CD14-positive monocyte (primary cell): ENCODE measurements around the gene DGKA. TPM values are rescaled to one million over a fixed set of nuclear protein-coding genes. Genes with fewer than 3 reads are reported as not detected.

Experiments
- DNase-seq, 3 donors: peaks; one replicate each; pipeline ENCODE4 v3.0.0-alpha.2; 2011 to 2022
- H2AFZ ChIP-seq: 2 replicates; pipeline ENCODE4 v1.6.0; 2012; ENCODE audit warnings: mild to moderate bottlenecking, low read depth, low read length, inconsistent platforms; ENCODE audit not compliant: insufficient read depth, poor library complexity, severe bottlenecking
- H3K27ac ChIP-seq, 2 donors: 1 replicate in 1 of 2; 2 replicates in 1 of 2; pipeline ENCODE4 v1.5.1; 2012 to 2013; ENCODE audit warnings: low read length in 2 of 2, control low read depth in 1 of 2, inconsistent platforms in 1 of 2, low read depth in 1 of 2, mild to moderate bottlenecking in 1 of 2
- H3K27me3 ChIP-seq, 2 donors: one replicate each; pipeline versions ENCODE4 v1.6.0 to v1.6.1; 2011 to 2013; ENCODE audit warnings: low read length in 2 of 2; ENCODE audit not compliant: control insufficient read depth in 2 of 2, insufficient read depth in 2 of 2
- H3K36me3 ChIP-seq, 2 donors: replicated peaks in 1 of 2; 1 replicate in 1 of 2; 2 replicates in 1 of 2; pipeline versions ENCODE4 v1.5.1 to v1.6.1; 2012 to 2013; ENCODE audit warnings: low read length in 2 of 2, control low read depth in 1 of 2, inconsistent platforms in 1 of 2, mild to moderate bottlenecking in 1 of 2; ENCODE audit not compliant: insufficient read depth in 2 of 2, control insufficient read depth in 1 of 2
- H3K4me1 ChIP-seq, 2 donors: 1 replicate in 1 of 2; 2 replicates in 1 of 2; pipeline versions ENCODE4 v1.5.1 to v1.6.1; 2012 to 2013; ENCODE audit warnings: low read length in 2 of 2, control low read depth in 1 of 2, inconsistent platforms in 1 of 2, mild to moderate bottlenecking in 1 of 2, moderate library complexity in 1 of 2; ENCODE audit not compliant: insufficient read depth in 2 of 2, control insufficient read depth in 1 of 2
- H3K4me2 ChIP-seq: replicated peaks from 2 replicates; pipeline ENCODE3; 2012; ENCODE audit warnings: low read length, moderate library complexity, mild to moderate bottlenecking; ENCODE audit not compliant: poor library complexity, severe bottlenecking; ENCODE audit errors: extremely low read depth
- H3K4me3 ChIP-seq, 3 experiments: fragments of 200-600 bp in 1 of 3; sonication (generic) in 1 of 3; replicated peaks in 1 of 3; 1 replicate in 2 of 3; 2 replicates in 1 of 3; pipeline ENCODE4 v1.5.1; 2011 to 2013; ENCODE audit warnings: low read length in 3 of 3, mild to moderate bottlenecking in 3 of 3, control low read depth in 2 of 3, low read depth in 2 of 3, inconsistent platforms in 1 of 3, moderate library complexity in 1 of 3
- H3K79me2 ChIP-seq: 2 replicates; pipeline ENCODE4 v1.6.0; 2012; ENCODE audit warnings: mild to moderate bottlenecking, control low read depth, inconsistent platforms, low read length, moderate library complexity; ENCODE audit not compliant: insufficient read depth
- H3K9ac ChIP-seq: 2 replicates; pipeline ENCODE4 v1.6.0; 2017; ENCODE audit warnings: low read length, mild to moderate bottlenecking; ENCODE audit not compliant: insufficient read depth, poor library complexity, severe bottlenecking
- H3K9me3 ChIP-seq, 2 donors: replicated peaks in 1 of 2; 1 replicate in 1 of 2; 2 replicates in 1 of 2; pipeline versions ENCODE4 v1.5.1 to v1.6.1; 2012 to 2013; ENCODE audit warnings: low read length in 2 of 2, control low read depth in 1 of 2; ENCODE audit not compliant: control insufficient read depth in 1 of 2, insufficient read depth in 1 of 2
- H4K20me1 ChIP-seq: 2 replicates; pipeline ENCODE4 v1.6.0; 2012; ENCODE audit warnings: mild to moderate bottlenecking, low read length, control low read depth, moderate library complexity; ENCODE audit not compliant: insufficient read depth
- H3K27ac Mint-ChIP-seq, 7 donors: one replicate each; pipeline ENCODE4 v1.8.0; 2020; ENCODE audit warnings: mild to moderate bottlenecking in 7 of 7, mixed read lengths in 7 of 7, moderate library complexity in 6 of 7, inconsistent platforms in 2 of 7
- H3K27me3 Mint-ChIP-seq, 3 donors: one replicate each; pipeline ENCODE4 v1.8.0; 2021 to 2022; ENCODE audit warnings: low read depth in 3 of 3, mild to moderate bottlenecking in 3 of 3, mixed read lengths in 3 of 3, moderate library complexity in 3 of 3, inconsistent platforms in 1 of 3
- H3K36me3 Mint-ChIP-seq, 2 donors: one replicate each; pipeline ENCODE4 v1.8.0; 2020; ENCODE audit warnings: mixed read lengths in 2 of 2, inconsistent platforms in 1 of 2, mild to moderate bottlenecking in 1 of 2
- H3K4me1 Mint-ChIP-seq: one replicate; pipeline ENCODE4 v1.8.0; 2020; ENCODE audit warnings: mild to moderate bottlenecking, mixed read lengths
- H3K4me3 Mint-ChIP-seq, 2 donors: one replicate each; pipeline ENCODE4 v1.8.0; 2020; ENCODE audit warnings: mild to moderate bottlenecking in 2 of 2, mixed read lengths in 2 of 2, moderate library complexity in 1 of 2
- H3K9me3 Mint-ChIP-seq, 7 donors: one replicate each; pipeline ENCODE4 v1.8.0; 2020 to 2022; ENCODE audit warnings: mixed read lengths in 7 of 7, mild to moderate bottlenecking in 6 of 7, moderate library complexity in 6 of 7, inconsistent platforms in 2 of 7
- WGBS: methylation state at CpG from one replicate; pipeline ENCODE4 v1.1.5; 2013; ENCODE audit warnings: missing lambda C conversion rate; ENCODE audit not compliant: insufficient coverage; 5-methylcytosine and 5-hydroxymethylcytosine counted together
- intact Hi-C, 2 donors: fragments of 100-400 bp; cut with micrococcal nuclease; formaldehyde crosslinking; loops; one replicate each; pipeline versions ENCODE4 v1.15.0 to v1.15.1; 2023
- polyA plus RNA-seq, 3 donors: library from polyadenylated mRNA; depleted of rRNA in 1 of 3; unstranded in 2 of 3; stranded (reverse) in 1 of 3; fragments of 300-500 nt in 2 of 3; fragments of >200 nt in 1 of 3; fragmentation: Illumina TruSeq in 2 of 3; gene quantifications; 1 replicate in 2 of 3; 2 replicates in 1 of 3; pipeline ENCODE4 v1.2.3, GENCODE V29; 2012 to 2021
- TF ChIP-seq, protein P1 (sequence below): fragments of 200-600 bp; IDR thresholded peaks from one replicate; pipeline ENCODE4 v1.8.0; 2022; ENCODE audit warnings: antibody characterized with exemption, mild to moderate bottlenecking

DGKA gene
- polyA plus RNA-seq, 3 donors: 16.0 to 99.1 (median 21.4) TPM

DNA sequence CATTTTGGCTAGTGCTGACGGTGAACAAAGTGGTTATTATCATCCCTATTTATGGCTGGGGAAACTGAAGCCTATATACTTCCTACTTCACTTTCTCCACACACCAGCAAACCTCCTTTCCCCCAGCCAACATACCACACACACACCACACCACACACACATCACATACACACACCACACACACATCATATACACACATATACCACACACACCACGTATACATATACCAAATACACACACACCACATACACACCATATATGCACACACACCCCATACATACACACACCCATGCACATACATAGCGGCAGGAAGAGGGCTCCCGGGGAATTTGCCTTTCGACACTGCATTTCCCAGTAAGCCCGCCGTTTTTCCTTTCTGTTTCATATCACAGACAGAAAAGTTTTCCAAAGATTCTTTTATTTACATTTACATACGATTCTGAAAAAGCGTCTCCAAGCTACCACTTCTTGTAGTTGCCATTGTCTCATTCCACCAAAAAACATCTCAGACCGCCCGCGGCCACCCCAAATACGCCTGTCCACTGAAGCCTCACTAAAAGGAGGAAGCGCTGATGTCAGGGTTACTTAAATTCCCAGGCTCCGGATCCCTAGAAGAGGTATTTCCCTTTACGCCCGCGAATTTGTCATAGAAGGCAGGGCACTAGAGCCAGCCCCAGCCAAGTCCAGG lies 42.1 kb downstream of the DGKA start:
- no peak overlapping the region for H3K27ac Mint-ChIP-seq
- H3K9ac ChIP-seq: peak overlapping the region; percentile 71
- TF ChIP-seq, protein P1, sequence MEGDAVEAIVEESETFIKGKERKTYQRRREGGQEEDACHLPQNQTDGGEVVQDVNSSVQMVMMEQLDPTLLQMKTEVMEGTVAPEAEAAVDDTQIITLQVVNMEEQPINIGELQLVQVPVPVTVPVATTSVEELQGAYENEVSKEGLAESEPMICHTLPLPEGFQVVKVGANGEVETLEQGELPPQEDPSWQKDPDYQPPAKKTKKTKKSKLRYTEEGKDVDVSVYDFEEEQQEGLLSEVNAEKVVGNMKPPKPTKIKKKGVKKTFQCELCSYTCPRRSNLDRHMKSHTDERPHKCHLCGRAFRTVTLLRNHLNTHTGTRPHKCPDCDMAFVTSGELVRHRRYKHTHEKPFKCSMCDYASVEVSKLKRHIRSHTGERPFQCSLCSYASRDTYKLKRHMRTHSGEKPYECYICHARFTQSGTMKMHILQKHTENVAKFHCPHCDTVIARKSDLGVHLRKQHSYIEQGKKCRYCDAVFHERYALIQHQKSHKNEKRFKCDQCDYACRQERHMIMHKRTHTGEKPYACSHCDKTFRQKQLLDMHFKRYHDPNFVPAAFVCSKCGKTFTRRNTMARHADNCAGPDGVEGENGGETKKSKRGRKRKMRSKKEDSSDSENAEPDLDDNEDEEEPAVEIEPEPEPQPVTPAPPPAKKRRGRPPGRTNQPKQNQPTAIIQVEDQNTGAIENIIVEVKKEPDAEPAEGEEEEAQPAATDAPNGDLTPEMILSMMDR: no peak
- peaks cover 0 to 2% (median 0%) of the 10 kb centered on the region in 3 donors for H3K27me3 Mint-ChIP-seq
- intact Hi-C loops: loop anchor here in 1 of 2 donors (2.0 to 10.0 kb wide), 3 partner anchors 46 to 142 kb away; partner anchors contain the start of genes PYM1, RPL41 and ZC3H10
- H3K79me2 ChIP-seq: peaks cover 42% of the 10 kb centered on the region
- H3K4me3 Mint-ChIP-seq: no peak overlapping the region
- H3K36me3 ChIP-seq: no peaks in the 10 kb centered on the region
- H3K4me3 ChIP-seq: peak overlapping the region; percentile 62 to 98 (median 84)
- peaks cover 0 to 3% (median 0%) of the 10 kb centered on the region in 7 donors for H3K9me3 Mint-ChIP-seq
- peaks cover 16% of the 10 kb centered on the region for H4K20me1 ChIP-seq
- H3K4me1 ChIP-seq: peaks cover 26 to 38% of the 10 kb centered on the region in 2 donors
- peaks cover 7 to 9% of the 10 kb centered on the region in 2 donors for H3K36me3 Mint-ChIP-seq
- no peaks in the 10 kb centered on the region for H3K27me3 ChIP-seq
- H2AFZ ChIP-seq: peak overlapping the region; percentile 75
- DNase-seq: peak in 2 of 3 donors; percentile 42 to 74
- H3K9me3 ChIP-seq: no peaks in the 10 kb centered on the region
- H3K27ac ChIP-seq: peak overlapping the region; percentile 83 to 90
- 0% methylated on average over 9 of the region's 18 CpGs for WGBS
- peak overlapping the region; percentile 79 for H3K4me2 ChIP-seq
- peaks cover 21% of the 10 kb centered on the region for H3K4me1 Mint-ChIP-seq

GRCh38 chr12:55973599-55974307 lies 42.8 kb downstream of the DGKA start, which contains the start of gene RAB5B:
Gene RAB5B (plus strand): TSS chr12:55974078. CDS start chr12:55986961, 12,883 bp downstream.
- Histone ChIP-seq H3K4me1 (peaks cover 26 to 42% of the 10 kb centered on the region in 2 donors), H3K9me3 (no peaks in the 10 kb centered on the region), H3K27ac (peak within 1 kb of the TSS; percentile 83 to 90), H3K79me2 (peaks cover 48% of the 10 kb centered on the region), H3K36me3 (no peaks in the 10 kb centered on the region), H3K4me3 (peak within 1 kb of the TSS; percentile 82 to 98 (median 92)), H3K9ac (peak within 1 kb of the TSS; percentile 92), H4K20me1 (peaks cover 23% of the 10 kb centered on the region), H3K27me3 (no peaks in the 10 kb centered on the region), H2AFZ (peak within 1 kb of the TSS; percentile 83), H3K4me2 (peak within 1 kb of the TSS; percentile 97)
- peaks cover 24% of the 10 kb centered on the region for H3K4me1 Mint-ChIP-seq
- DNase-seq: peak; percentile 99 to 100 (median 100)
- H3K27me3 Mint-ChIP-seq: peaks cover 0 to 2% (median 0%) of the 10 kb centered on the region in 3 donors
- intact Hi-C loops: loop anchor here in 1 of 2 donors (2.0 to 10.0 kb wide), 3 partner anchors 46 to 141 kb away; partner anchors contain the start of genes PYM1, RPL41 and ZC3H10
- H3K36me3 Mint-ChIP-seq: peaks cover 9 to 14% of the 10 kb centered on the region in 2 donors
- TF ChIP-seq, protein P1: no peak
- 0% methylated on average over 28 of the region's 39 CpGs for WGBS
- H3K27ac Mint-ChIP-seq: no peak within 1 kb of the TSS
- H3K4me3 Mint-ChIP-seq: no peak within 1 kb of the TSS
- H3K9me3 Mint-ChIP-seq: peaks cover 0 to 3% (median 0%) of the 10 kb centered on the region in 7 donors
